GM23338 (cell line): ENCODE results near the gene HOXA10.
A peak's percentile ranks its signal among the peaks of the same experiment; 100 is the strongest.

Experiments used
- CREB1 ChIP-seq: fragments of 250-450 bp; sonication (Bioruptor Pico); IDR thresholded peaks from 2 replicates; pipeline ENCODE4 v1.5.0; 2020; ENCODE audit warnings: low read depth, mild to moderate bottlenecking, moderate library complexity
- CTCF ChIP-seq, 2 experiments: fragments of 200-600 bp in 1 of 2; sonication (generic) in 1 of 2; conservative IDR thresholded peaks; 2 replicates each; pipeline versions ENCODE4 v1.5.1 to v1.6.1; 2016 to 2017; ENCODE audit warnings: antibody characterized with exemption in 2 of 2, low read depth in 2 of 2, mild to moderate bottlenecking in 2 of 2, moderate library complexity in 1 of 2
- EZH2 ChIP-seq: fragments of 200-600 bp; sonication (generic); IDR thresholded peaks from one replicate; pipeline ENCODE4 v1.8.0; 2017; ENCODE audit warnings: antibody characterized with exemption, mild to moderate bottlenecking, low read depth; ENCODE audit not compliant: unreplicated experiment
- EZH2phosphoT487 ChIP-seq: fragments of 200-600 bp; sonication (generic); IDR thresholded peaks from one replicate; pipeline ENCODE4 v1.8.1; 2018; ENCODE audit warnings: antibody characterized with exemption; ENCODE audit not compliant: unreplicated experiment
- POLR2AphosphoS5 ChIP-seq: IDR thresholded peaks from 2 replicates; pipeline ENCODE4 v1.6.1; 2016; ENCODE audit warnings: antibody characterized with exemption, low read depth
- REST ChIP-seq: IDR thresholded peaks from one replicate; pipeline ENCODE4 v1.6.1; 2018; ENCODE audit warnings: antibody characterized with exemption; ENCODE audit not compliant: unreplicated experiment
- ZNF114 ChIP-seq: fragments of 250-450 bp; sonication (Bioruptor Pico); IDR thresholded peaks from 2 replicates; pipeline ENCODE4 v1.5.0; 2020; ENCODE audit warnings: mild to moderate bottlenecking, moderate library complexity
- ZNF331 ChIP-seq: fragments of 250-450 bp; sonication (Bioruptor Pico); IDR thresholded peaks from 2 replicates; pipeline ENCODE4 v1.5.0; 2020; ENCODE audit warnings: low read depth, mild to moderate bottlenecking, moderate library complexity

GRCh38 chr7:27160546-27161213 lies 13.4 kb downstream of the HOXA10 start:
- TF ChIP-seq POLR2AphosphoS5 (no peak), REST (no peak), ZNF331 (CRISPR knock-in tag) (no peak), CTCF (conservative IDR thresholded peaks at IDR 0.05; ENCODE audit: low read depth in 2 of 2) (peak; percentile 90), EZH2 (no peak), EZH2phosphoT487 (peak; percentile 85), CREB1 (CRISPR knock-in tag) (no peak), ZNF114 (CRISPR knock-in tag) (no peak)
